GM10266 (cell line): Measurements from ENCODE around the gene FUS.
"Not testable (repeated sequence)": the region's sequence is repeated elsewhere in the genome, so short reads cannot be mapped to it uniquely, and the experiment has no call there.

Source experiments
- DNase-seq: peaks from one replicate; pipeline ENCODE4 v3.0.0; 2012; ENCODE audit errors: extremely low spot score
- TF ChIP-seq, protein P1 (sequence below): IDR thresholded peaks from 2 replicates; pipeline ENCODE4 v1.5.1; 2012; ENCODE audit warnings: mild to moderate bottlenecking, low read depth; ENCODE audit not compliant: control insufficient read depth, insufficient read depth; ENCODE audit errors: missing control alignments

Gene FUS

DNA sequence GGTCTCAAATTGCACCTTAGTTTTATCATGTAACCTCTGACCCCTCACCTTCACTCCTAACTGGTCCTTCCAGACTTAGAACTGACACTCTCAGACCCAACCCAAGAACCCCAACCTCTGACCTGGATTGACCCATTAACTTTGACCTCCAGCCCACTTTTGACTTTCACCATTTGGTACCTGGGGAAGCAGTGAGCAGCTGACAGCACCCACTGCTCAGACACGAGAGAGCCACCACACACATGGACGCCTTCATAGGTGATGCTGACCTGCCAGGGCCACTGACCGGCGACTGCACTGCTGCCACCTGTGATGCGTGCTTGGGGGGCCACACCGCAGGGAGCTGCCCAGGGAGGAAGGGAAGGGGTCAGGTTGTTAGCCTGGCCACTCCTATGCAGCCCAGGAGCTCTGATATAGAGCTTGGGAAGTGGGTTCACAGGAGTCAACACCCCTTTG is 46.9 kb upstream of the FUS start:
- no peak for DNase-seq
- TF ChIP-seq, protein P1, sequence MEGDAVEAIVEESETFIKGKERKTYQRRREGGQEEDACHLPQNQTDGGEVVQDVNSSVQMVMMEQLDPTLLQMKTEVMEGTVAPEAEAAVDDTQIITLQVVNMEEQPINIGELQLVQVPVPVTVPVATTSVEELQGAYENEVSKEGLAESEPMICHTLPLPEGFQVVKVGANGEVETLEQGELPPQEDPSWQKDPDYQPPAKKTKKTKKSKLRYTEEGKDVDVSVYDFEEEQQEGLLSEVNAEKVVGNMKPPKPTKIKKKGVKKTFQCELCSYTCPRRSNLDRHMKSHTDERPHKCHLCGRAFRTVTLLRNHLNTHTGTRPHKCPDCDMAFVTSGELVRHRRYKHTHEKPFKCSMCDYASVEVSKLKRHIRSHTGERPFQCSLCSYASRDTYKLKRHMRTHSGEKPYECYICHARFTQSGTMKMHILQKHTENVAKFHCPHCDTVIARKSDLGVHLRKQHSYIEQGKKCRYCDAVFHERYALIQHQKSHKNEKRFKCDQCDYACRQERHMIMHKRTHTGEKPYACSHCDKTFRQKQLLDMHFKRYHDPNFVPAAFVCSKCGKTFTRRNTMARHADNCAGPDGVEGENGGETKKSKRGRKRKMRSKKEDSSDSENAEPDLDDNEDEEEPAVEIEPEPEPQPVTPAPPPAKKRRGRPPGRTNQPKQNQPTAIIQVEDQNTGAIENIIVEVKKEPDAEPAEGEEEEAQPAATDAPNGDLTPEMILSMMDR: no peak

DNA sequence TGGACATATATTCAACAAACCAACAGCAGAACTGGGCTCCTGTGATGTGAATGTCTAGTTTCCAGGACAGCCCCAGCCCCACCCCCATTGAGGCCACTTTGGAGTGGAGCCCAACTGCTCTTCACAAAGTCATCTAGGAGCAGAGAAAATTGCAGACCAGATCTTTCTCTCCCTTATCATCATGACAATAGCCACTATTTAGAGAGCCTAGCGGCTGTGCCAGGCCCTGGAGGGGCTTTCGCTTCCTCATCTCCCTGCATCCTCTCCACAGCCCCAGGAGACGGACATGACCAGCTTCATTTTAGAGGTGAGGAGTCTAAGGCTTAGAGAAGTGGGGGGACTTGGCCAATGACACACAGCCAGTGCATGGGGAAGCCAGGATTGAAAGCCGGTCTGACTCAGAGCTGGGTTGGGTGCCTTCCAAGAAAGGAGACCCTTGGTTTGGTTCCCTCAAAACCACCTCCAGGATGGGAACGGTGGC is 45.8 kb upstream of the FUS start:
- DNase-seq: no peak

DNA sequence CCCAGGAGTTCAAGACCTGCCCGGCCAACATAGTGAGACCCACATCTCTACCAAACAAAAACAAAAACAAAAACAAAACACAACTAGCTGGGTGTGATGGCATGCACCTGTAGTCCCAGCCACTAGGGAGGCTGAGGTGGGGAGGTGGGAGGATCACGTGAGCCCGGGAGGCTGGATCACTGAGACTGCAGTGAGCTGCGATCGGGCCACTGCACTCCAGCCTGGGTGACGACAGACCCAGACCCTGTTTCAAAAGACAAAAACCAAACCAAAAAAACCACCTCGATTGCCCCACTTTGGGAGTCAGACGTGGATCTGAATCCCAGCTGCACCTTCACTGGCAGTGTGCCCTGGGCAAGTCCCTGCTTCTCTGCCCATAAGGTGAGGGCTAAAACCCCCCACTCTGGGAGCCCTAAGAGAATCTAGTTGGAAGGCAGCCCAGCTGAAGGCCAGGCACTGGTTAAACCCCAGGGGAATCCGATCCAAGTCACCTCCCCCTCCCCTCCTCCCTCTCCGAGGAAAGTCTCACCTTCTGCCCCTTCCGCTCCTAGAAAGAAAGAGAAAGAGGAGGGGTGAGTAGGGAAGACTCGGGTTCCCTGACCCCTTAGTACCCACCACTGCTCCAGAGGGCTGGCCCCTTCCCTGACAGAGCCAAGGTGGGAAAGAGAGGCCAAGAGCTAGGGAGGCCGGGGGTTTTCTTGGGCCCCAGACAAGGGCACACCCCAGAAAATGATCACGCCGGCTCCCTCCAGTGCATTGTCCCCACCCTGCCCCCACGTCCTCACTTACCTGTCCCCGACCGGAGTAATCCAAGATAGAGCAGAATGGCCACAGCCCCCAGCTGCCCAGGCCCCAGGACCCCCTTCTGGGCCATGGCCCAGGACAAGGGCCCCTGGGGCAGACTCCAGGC is 45.1 kb upstream of the FUS start:
- DNase-seq: no peak

More for the DNA sequence above, 45.8 kb upstream of the FUS start:
- TF ChIP-seq, protein P1: no peak

DNA sequence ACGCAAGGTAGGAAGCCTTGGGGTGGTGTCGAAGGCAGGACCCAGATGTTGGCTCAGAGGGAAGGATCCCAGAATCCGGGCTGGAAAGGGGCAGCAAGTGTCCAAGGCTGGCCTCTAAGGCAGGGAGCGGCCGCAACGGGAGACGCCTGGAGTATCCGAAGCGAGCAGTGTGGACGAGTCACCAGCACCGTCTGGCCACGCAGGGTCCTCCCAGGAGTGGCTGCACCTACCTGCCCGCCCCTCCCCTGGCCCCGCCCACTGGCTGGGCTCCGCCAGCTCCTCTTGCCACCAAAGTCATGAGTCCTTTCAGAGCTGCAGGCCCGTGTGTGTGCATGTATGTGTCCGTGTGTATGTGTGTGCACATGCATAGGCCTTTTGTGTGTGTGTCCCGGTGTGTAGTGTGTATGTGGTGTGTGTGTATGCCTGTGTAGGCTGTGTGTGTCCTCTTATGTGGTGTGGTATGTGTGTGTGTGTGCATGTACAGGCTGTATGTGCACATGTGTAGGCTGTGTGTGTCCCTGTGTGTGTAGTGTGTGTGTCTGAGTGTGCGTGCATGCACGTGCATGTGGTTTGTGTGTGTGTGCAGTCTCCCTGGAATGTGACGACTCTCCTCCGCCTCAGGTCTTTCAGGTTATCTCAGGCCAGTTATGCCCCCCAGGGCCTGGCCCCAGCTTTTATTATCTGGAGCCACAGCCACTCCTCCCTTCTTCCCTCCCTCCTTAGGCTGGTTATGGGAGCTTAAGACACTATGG is 44.2 kb upstream of the FUS start, which contains the start of gene PRSS8:
Gene PRSS8 (minus strand): TSS at position 193 of the 752 bp plus-strand sequence. CDS start 229 bp downstream, outside the sequence.
- DNase-seq: no peak
- TF ChIP-seq, protein P1: no peak

More for the DNA sequence above, 45.1 kb upstream of the FUS start:
- TF ChIP-seq, protein P1: no peak

DNA sequence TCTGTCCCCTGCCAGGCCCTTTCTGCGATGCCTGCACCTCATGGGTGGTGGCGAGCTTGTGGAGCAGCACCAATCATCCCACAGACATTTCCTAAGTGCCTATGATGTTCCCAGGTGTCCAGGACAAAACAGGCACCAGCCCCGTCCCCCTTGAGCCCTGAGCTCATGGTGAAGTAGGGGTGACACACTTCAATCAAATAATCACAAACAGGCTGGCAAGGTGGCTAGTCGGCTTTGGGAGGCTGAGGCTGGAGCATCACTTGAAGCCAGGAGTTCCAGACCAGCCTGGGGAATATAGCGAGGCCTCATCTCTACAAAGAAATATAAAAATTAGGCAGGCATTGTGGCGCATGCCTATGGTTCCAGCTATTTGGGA is 43.7 kb upstream of the FUS start:
- DNase-seq: no peak
- TF ChIP-seq, protein P1: no peak

DNA sequence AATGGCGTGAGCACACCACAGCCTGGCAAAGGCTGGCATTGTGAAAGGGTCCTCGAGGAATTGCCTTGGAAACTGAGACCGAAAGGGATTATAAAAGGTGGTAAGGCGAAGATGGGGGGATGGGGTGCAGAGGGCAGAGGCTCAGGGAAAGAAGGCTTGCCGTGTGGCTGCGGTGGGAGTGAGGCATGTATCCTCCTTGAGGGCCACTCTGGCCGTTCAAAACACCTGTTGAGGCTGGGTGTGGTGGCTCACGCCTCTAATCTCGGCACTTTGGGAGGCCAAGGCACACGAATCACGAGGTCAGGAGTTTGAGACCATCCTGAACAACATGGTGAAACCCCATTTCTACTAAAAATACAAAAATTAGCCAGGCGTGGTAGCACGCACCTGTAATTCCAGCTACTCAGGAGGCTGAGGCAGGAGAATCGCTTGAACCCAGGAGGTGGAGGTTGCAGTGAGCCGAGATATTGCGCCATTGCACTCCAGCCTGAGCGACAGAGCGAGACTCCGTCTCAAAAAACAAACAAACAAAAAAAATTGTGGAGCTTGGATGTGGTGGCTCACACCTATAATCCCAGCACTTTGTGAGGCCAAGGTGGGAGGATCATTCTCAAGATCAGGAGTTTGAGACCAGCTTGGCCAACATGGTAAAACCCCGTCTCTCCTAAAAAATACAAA is 43.0 kb upstream of the FUS start:
- DNase-seq: not testable (repeated sequence)
